K562 (cell line): ENCODE measurements around the gene LMBR1. TPM values are rescaled to one million over a fixed set of nuclear protein-coding genes. Genes with fewer than 3 reads are reported as not detected.

Experiments
- ARID2 ChIP-seq: fragments of 450-650 bp; IDR thresholded peaks from 2 replicates; pipeline ENCODE4 v1.6.1; 2017; ENCODE audit warnings: antibody characterized with exemption, mild to moderate bottlenecking
- CBFA2T2 ChIP-seq: fragments of 450-650 bp; conservative IDR thresholded peaks from 2 replicates; pipeline ENCODE4 v1.6.1; 2017; ENCODE audit warnings: mild to moderate bottlenecking
- CHD4 ChIP-seq: fragments of 200-600 bp; sonication (generic); IDR thresholded peaks from 3 replicates; pipeline ENCODE4 v1.6.1; 2012; ENCODE audit warnings: low read depth, mild to moderate bottlenecking, mixed read lengths, low read length, inconsistent platforms; ENCODE audit not compliant: insufficient read depth, insufficient replicate concordance, poor library complexity, severe bottlenecking
- E2F3 ChIP-seq: fragments of 250-450 bp; sonication (Bioruptor Pico); IDR thresholded peaks from 2 replicates; pipeline ENCODE4 v1.4.0; 2020; ENCODE audit warnings: mild to moderate bottlenecking
- ESRRA ChIP-seq: fragments of 450-650 bp; IDR thresholded peaks from 2 replicates; pipeline ENCODE4 v1.6.1; 2014; ENCODE audit warnings: low read depth, mild to moderate bottlenecking, moderate library complexity, borderline replicate concordance
- GTF2A2 ChIP-seq: IDR thresholded peaks from 2 replicates; pipeline ENCODE4 v1.6.1; 2016; ENCODE audit warnings: mild to moderate bottlenecking, missing genetic modification characterization, missing compliant biosample characterization
- HDAC6 ChIP-seq: IDR thresholded peaks from 2 replicates; pipeline ENCODE4 v1.6.1; 2012; ENCODE audit warnings: low read depth, mild to moderate bottlenecking, control low read depth, inconsistent platforms, low read length, moderate library complexity
- MAFF ChIP-seq: IDR thresholded peaks from 2 replicates; pipeline ENCODE4 v1.6.1; 2012; ENCODE audit warnings: low read length, improper control_type of control experiment
- MAZ ChIP-seq, 2 experiments: fragments of 450-650 bp in 1 of 2; sonication (generic) in 1 of 2; formaldehyde crosslinking; IDR thresholded peaks in 1 of 2; conservative IDR thresholded peaks in 1 of 2; 2 replicates each; pipeline versions ENCODE4 v1.4.0 to v1.5.0; 2020; ENCODE audit warnings: mild to moderate bottlenecking in 1 of 2, missing genetic modification reagents in 1 of 2
- NCOR1 ChIP-seq: fragments of 450-650 bp; IDR thresholded peaks from 2 replicates; pipeline ENCODE4 v1.6.1; 2016; ENCODE audit warnings: mild to moderate bottlenecking, moderate library complexity
- polyA plus RNA-seq, 8 experiments: library from polyadenylated mRNA; depleted of rRNA in 4 of 8; stranded (reverse) in 5 of 8; unstranded in 3 of 8; fragments of >200 nt; fragmentation: Nextera tagmentation in 2 of 8; fragmentation: Illumina TruSeq in 1 of 8; extraction: Ambion mirVana in 2 of 8; extraction: Trizol in 1 of 8; gene quantifications; 2 replicates each; pipeline versions ENCODE4 v1.2.1 to v1.2.3, GENCODE V29; 2011 to 2014; ENCODE audit warnings: inconsistent platforms in 1 of 8, missing spikeins in 1 of 8
- total RNA-seq, 7 experiments: library from RNA; depleted of rRNA in 6 of 7; stranded (reverse); fragments of >200 nt in 6 of 7; fragmentation: Illumina TruSeq in 2 of 7; extraction: Trizol in 2 of 7; gene quantifications; 2 replicates each; pipeline versions ENCODE4 v1.2.1 to v1.2.3, GENCODE V29; 2011 to 2021; ENCODE audit warnings: low replicate concordance in 1 of 7
- TF ChIP-seq, protein P1 (sequence below): fragments of 250-450 bp; sonication (Bioruptor Pico); IDR thresholded peaks from 2 replicates; pipeline ENCODE4 v1.4.0; 2020
- TF ChIP-seq, protein P2 (sequence below): fragments of 450-650 bp; IDR thresholded peaks from 2 replicates; pipeline ENCODE4 v1.6.1; 2016; ENCODE audit warnings: low read depth

LMBR1 gene
- total and polyA plus RNA-seq, 9 of the 15 experiments (the other 6 are each of a cell fraction or from before 2014, with no cell fraction given): 7.7 to 90.0 (median 59.9) TPM

DNA sequence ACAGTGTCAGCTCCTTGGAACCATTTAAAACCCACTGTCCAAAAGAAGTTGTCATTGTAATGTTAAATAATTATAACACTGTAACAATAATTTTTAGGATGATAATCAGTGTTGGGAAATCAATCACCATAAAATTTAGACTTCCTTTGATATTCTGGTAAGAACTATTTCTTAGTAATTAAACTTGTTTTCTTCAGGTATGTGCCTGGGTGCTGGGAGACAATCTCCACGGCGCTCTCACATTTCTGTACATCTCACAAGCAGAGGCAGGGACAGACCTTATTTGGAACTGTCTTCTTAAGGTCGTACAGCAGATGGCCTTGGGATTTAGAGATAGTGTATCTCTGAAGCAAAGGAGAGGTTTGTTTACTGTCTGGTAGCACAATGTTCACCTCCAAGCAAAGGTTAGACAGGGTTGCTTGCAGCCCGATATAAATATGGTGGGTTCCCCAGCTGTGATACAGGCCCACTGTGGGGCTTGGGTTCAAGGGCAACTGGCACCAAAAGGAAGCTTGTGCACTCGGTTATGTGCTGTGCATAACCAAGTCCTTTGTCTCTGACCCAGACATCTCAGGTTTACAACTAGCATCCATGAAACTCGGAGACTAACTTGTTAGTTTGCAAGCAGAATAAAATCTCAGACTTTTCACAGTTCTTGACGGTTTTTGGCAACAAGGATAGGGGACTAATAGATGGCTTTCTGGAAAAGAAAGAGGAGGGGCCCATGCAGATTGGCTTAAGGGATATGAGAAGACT lies 126.9 kb downstream of the LMBR1 start (continued):
- TF ChIP-seq, protein P1, sequence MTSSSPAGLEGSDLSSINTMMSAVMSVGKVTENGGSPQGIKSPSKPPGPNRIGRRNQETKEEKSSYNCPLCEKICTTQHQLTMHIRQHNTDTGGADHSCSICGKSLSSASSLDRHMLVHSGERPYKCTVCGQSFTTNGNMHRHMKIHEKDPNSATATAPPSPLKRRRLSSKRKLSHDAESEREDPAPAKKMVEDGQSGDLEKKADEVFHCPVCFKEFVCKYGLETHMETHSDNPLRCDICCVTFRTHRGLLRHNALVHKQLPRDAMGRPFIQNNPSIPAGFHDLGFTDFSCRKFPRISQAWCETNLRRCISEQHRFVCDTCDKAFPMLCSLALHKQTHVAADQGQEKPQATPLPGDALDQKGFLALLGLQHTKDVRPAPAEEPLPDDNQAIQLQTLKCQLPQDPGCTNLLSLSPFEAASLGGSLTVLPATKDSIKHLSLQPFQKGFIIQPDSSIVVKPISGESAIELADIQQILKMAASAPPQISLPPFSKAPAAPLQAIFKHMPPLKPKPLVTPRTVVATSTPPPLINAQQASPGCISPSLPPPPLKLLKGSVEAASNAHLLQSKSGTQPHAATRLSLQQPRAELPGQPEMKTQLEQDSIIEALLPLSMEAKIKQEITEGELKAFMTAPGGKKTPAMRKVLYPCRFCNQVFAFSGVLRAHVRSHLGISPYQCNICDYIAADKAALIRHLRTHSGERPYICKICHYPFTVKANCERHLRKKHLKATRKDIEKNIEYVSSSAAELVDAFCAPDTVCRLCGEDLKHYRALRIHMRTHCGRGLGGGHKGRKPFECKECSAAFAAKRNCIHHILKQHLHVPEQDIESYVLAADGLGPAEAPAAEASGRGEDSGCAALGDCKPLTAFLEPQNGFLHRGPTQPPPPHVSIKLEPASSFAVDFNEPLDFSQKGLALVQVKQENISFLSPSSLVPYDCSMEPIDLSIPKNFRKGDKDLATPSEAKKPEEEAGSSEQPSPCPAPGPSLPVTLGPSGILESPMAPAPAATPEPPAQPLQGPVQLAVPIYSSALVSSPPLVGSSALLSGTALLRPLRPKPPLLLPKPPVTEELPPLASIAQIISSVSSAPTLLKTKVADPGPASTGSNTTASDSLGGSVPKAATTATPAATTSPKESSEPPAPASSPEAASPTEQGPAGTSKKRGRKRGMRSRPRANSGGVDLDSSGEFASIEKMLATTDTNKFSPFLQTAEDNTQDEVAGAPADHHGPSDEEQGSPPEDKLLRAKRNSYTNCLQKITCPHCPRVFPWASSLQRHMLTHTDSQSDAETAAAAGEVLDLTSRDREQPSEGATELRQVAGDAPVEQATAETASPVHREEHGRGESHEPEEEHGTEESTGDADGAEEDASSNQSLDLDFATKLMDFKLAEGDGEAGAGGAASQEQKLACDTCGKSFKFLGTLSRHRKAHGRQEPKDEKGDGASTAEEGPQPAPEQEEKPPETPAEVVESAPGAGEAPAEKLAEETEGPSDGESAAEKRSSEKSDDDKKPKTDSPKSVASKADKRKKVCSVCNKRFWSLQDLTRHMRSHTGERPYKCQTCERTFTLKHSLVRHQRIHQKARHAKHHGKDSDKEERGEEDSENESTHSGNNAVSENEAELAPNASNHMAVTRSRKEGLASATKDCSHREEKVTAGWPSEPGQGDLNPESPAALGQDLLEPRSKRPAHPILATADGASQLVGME (CRISPR knock-in tag): no peak
- no peak for TF ChIP-seq MAFF
- TF ChIP-seq, protein P2, sequence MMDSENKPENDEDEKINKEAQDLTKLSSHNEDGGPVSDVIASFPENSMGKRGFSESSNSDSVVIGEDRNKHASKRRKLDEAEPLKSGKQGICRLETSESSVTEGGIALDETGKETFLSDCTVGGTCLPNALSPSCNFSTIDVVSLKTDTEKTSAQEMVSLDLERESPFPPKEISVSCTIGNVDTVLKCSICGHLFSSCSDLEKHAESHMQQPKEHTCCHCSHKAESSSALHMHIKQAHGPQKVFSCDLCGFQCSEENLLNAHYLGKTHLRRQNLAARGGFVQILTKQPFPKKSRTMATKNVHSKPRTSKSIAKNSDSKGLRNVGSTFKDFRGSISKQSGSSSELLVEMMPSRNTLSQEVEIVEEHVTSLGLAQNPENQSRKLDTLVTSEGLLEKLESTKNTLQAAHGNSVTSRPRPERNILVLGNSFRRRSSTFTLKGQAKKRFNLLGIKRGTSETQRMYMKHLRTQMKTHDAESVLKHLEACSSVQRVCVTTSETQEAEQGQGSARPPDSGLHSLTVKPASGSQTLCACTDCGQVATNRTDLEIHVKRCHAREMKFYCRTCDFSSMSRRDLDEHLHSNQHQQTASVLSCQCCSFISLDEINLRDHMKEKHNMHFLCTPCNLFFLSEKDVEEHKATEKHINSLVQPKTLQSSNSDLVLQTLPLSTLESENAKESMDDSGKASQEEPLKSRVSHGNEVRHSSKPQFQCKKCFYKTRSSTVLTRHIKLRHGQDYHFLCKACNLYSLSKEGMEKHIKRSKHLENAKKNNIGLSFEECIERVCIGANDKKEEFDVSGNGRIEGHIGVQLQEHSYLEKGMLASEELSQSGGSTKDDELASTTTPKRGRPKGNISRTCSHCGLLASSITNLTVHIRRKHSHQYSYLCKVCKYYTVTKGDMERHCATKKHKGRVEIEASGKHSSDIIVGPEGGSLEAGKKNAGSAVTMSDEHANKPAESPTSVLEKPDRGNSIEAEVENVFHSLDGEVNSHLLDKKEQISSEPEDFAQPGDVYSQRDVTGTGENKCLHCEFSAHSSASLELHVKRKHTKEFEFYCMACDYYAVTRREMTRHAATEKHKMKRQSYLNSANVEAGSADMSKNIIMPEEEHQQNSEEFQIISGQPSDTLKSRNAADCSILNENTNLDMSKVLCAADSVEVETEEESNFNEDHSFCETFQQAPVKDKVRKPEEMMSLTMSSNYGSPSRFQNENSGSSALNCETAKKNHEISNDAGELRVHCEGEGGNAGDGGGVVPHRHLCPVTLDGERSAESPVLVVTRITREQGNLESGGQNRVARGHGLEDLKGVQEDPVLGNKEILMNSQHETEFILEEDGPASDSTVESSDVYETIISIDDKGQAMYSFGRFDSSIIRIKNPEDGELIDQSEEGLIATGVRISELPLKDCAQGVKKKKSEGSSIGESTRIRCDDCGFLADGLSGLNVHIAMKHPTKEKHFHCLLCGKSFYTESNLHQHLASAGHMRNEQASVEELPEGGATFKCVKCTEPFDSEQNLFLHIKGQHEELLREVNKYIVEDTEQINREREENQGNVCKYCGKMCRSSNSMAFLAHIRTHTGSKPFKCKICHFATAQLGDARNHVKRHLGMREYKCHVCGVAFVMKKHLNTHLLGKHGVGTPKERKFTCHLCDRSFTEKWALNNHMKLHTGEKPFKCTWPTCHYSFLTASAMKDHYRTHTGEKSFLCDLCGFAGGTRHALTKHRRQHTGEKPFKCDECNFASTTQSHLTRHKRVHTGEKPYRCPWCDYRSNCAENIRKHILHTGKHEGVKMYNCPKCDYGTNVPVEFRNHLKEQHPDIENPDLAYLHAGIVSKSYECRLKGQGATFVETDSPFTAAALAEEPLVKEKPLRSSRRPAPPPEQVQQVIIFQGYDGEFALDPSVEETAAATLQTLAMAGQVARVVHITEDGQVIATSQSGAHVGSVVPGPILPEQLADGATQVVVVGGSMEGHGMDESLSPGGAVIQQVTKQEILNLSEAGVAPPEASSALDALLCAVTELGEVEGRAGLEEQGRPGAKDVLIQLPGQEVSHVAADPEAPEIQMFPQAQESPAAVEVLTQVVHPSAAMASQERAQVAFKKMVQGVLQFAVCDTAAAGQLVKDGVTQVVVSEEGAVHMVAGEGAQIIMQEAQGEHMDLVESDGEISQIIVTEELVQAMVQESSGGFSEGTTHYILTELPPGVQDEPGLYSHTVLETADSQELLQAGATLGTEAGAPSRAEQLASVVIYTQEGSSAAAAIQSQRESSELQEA: no peak
- peak; percentile 93 for TF ChIP-seq ESRRA
- no peak for TF ChIP-seq GTF2A2 (tag)
- peak; percentile 35; the same call in 1 of the 2 replicates for TF ChIP-seq NCOR1
- TF ChIP-seq E2F3 (CRISPR knock-in tag): no peak
- no peak for TF ChIP-seq MAZ (CRISPR knock-in tag; conservative IDR thresholded peaks at IDR 0.05 in 1 of 2, IDR thresholded peaks at IDR 0.05 in 1 of 2)
- 0 out of 2 replicates have a peak, but pooled peaks have one; percentile 36 for TF ChIP-seq CBFA2T2
- no peak for TF ChIP-seq CHD4
- TF ChIP-seq HDAC6: no peak
- TF ChIP-seq ARID2: no peak
